Measurements from ENCODE around the gene C4orf17. TPM values are rescaled to one million over a fixed set of nuclear protein-coding genes. Genes with fewer than 3 reads are reported as not detected.

C4orf17 gene
- not detected in 2 replicates for total RNA-seq (ENCODE audit: low replicate concordance)
- long read RNA-seq = 0 reads

DNA sequence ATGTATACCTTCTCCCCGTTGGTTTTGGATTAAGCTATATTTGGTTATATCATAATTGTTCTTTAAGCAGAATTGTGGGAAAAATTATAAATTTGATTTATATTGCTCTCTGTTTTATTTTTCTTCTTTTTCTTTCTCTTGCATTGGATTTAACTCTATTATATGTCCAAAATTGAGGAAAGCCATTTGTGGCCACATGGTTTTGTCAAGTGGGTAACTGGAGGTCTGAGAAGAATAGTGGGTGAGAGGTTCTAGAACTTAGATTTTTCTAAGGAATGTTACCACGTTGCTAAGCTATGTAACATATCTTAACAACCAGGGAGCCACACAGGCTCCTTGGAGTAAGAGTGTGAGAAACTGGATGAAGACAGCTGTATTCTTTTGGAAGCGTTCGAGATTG is at the start of gene C4orf17:
C4orf17 (plus strand) TSS at position 301 of the 400 bp plus-strand sequence. CDS start 2,061 bp downstream, outside the sequence.
- no peak within 1 kb of the TSS for H3K27ac Mint-ChIP-seq
- no peak for DNase-seq (ENCODE audit: extremely low spot score, unreplicated experiment)
- H3K36me3 Mint-ChIP-seq = no peaks in the 10 kb centered on the region
- H3K4me1 Mint-ChIP-seq (ENCODE audit: unreplicated experiment) = no peaks in the 10 kb centered on the region
- H3K9me3 Mint-ChIP-seq = no peaks in the 10 kb centered on the region
- no peak for TF ChIP-seq CTCF (conservative IDR thresholded peaks at IDR 0.05)
- no peak within 1 kb of the TSS for H3K4me3 Mint-ChIP-seq
- peaks cover 7% of the 10 kb centered on the region for H3K27me3 Mint-ChIP-seq

DNA sequence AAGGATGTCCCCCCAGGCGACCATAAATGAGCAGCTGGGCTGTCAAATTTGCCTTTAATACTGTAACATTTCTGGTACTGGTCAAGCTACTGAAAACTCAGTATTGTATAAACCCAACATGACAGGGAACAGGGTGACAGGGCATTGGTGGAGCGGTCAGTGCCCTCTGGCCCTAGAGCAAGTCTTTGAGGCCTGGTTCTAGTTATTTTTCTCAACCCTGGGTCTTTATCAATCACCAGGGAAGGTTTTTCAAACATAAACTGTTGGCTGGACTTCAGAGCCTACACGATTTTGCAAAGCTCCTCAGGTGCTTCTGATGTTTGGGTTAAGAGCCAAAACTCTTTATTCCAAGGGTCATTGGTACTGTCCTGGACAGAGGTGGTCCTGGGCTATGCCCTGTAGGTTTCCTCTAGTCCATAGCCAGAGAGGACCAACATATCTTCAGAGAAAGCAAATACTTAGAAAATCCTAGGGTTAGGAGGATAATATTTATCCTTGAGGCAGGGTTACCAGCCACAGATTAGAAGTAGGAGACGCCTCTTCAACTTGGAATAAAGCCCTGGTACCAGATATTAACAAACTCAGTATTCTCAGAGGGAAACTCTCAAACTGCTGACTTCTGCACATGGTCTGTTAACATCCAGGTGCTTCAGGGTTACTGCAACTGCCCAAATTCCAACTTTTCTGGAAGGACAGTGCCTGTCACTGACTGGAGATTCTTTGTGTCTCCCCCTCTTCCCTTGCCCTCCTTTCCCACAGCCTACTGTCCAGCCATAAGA is 49.0 kb upstream of the C4orf17 start:
- TF ChIP-seq CTCF (conservative IDR thresholded peaks at IDR 0.05) = no peak
- H3K27ac Mint-ChIP-seq = no peak overlapping the region
- no peak for DNase-seq (ENCODE audit: extremely low spot score, unreplicated experiment)
- H3K27me3 Mint-ChIP-seq = peaks cover 7% of the 10 kb centered on the region
- H3K36me3 Mint-ChIP-seq = no peaks in the 10 kb centered on the region
- no peaks in the 10 kb centered on the region for H3K9me3 Mint-ChIP-seq
- peaks cover 4% of the 10 kb centered on the region for H3K4me1 Mint-ChIP-seq (ENCODE audit: unreplicated experiment)
- no peak overlapping the region for H3K4me3 Mint-ChIP-seq

- Mint-ChIP-seq H3K4me1 (ENCODE audit: unreplicated experiment) (peaks cover 4% of the 10 kb centered on the region), H3K27me3 (peaks cover 7% of the 10 kb centered on the region), H3K4me3 (no peak overlapping the region), H3K27ac (no peak overlapping the region), H3K9me3 (no peaks in the 10 kb centered on the region), H3K36me3 (no peaks in the 10 kb centered on the region)
- TF ChIP-seq CTCF (conservative IDR thresholded peaks at IDR 0.05) = peak; percentile 92
- no peak for DNase-seq (ENCODE audit: extremely low spot score, unreplicated experiment)
Measured at GRCh38 chr4:99462875-99463464, 47.9 kb upstream of the C4orf17 start.

- H3K9me3 Mint-ChIP-seq = no peaks in the 10 kb centered on the region
- no peak for TF ChIP-seq CTCF (conservative IDR thresholded peaks at IDR 0.05)
- H3K27me3 Mint-ChIP-seq = peaks cover 7% of the 10 kb centered on the region
- DNase-seq (ENCODE audit: extremely low spot score, unreplicated experiment) = no peak
- peaks cover 4% of the 10 kb centered on the region for H3K4me1 Mint-ChIP-seq (ENCODE audit: unreplicated experiment)
- H3K4me3 Mint-ChIP-seq = no peak overlapping the region
- no peak overlapping the region for H3K27ac Mint-ChIP-seq
- no peaks in the 10 kb centered on the region for H3K36me3 Mint-ChIP-seq
Measured at GRCh38 chr4:99463566-99463965, 47.3 kb upstream of the C4orf17 start.

DNA sequence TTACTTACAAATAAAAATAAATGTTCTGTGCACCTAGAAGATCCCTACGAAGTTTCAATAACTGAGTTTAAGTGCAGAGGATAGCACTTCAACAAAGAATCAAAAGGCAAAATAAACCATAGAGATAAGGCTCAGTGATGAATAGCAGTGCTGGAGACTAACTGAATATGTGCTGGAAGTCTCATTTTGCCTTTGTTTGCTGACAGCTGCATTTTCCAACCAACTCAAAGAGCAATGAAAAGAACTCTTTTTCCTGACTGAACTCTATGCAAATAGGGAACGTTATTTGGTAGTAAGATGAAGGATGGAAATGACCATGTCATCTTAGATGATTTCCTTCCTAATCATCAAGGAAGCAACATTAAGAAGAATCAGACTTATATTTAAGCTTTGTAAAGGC is 42.9 kb upstream of the C4orf17 start:
- no peak for DNase-seq (ENCODE audit: extremely low spot score, unreplicated experiment)
- H3K4me1 Mint-ChIP-seq (ENCODE audit: unreplicated experiment) = no peaks in the 10 kb centered on the region
- no peaks in the 10 kb centered on the region for H3K9me3 Mint-ChIP-seq
- no peaks in the 10 kb centered on the region for H3K36me3 Mint-ChIP-seq
- H3K27ac Mint-ChIP-seq = no peak overlapping the region
- no peak for TF ChIP-seq CTCF (conservative IDR thresholded peaks at IDR 0.05)
- no peak overlapping the region for H3K4me3 Mint-ChIP-seq
- peaks cover 7% of the 10 kb centered on the region for H3K27me3 Mint-ChIP-seq
